K562 (cell line): ENCODE measurements around the gene CRACR2B. TPM values are rescaled to one million over a fixed set of nuclear protein-coding genes. Genes with fewer than 3 reads are reported as not detected.

Experiments used
- BRD9 ChIP-seq: fragments of 450-650 bp; IDR thresholded peaks from 2 replicates; pipeline ENCODE4 v1.6.1; 2018; ENCODE audit warnings: low read depth; ENCODE audit not compliant: partially characterized antibody
- HNRNPUL1 ChIP-seq: fragments of 200-400 bp; formaldehyde crosslinking; IDR thresholded peaks from 2 replicates; pipeline ENCODE4 v1.6.1; 2017; ENCODE audit warnings: low read length
- RCOR1 ChIP-seq, 2 experiments: IDR thresholded peaks; 2 replicates each; pipeline ENCODE4 v1.6.1; 2012; ENCODE audit warnings: low read depth in 2 of 2, low read length in 2 of 2, borderline replicate concordance in 1 of 2, improper control_type of control experiment in 1 of 2
- ZC3H8 ChIP-seq: fragments of 450-650 bp; IDR thresholded peaks from 2 replicates; pipeline ENCODE4 v1.6.1; 2017
- polyA plus RNA-seq, 8 experiments: library from polyadenylated mRNA; depleted of rRNA in 4 of 8; stranded (reverse) in 5 of 8; unstranded in 3 of 8; fragments of >200 nt; fragmentation: Nextera tagmentation in 2 of 8; fragmentation: Illumina TruSeq in 1 of 8; extraction: Ambion mirVana in 2 of 8; extraction: Trizol in 1 of 8; gene quantifications; 2 replicates each; pipeline versions ENCODE4 v1.2.1 to v1.2.3, GENCODE V29; 2011 to 2014; ENCODE audit warnings: inconsistent platforms in 1 of 8, missing spikeins in 1 of 8
- total RNA-seq, 7 experiments: library from RNA; depleted of rRNA in 6 of 7; stranded (reverse); fragments of >200 nt in 6 of 7; fragmentation: Illumina TruSeq in 2 of 7; extraction: Trizol in 2 of 7; gene quantifications; 2 replicates each; pipeline versions ENCODE4 v1.2.1 to v1.2.3, GENCODE V29; 2011 to 2021; ENCODE audit warnings: low replicate concordance in 1 of 7
- TF ChIP-seq, protein P1 (sequence below): IDR thresholded peaks from 2 replicates; pipeline ENCODE4 v1.6.1; 2011; ENCODE audit warnings: borderline replicate concordance, low read depth, mild to moderate bottlenecking, moderate library complexity, low read length; ENCODE audit not compliant: insufficient read depth, poor library complexity, severe bottlenecking
- TF ChIP-seq, protein P2 (sequence below), 2 experiments: fragments of 450-650 bp in 1 of 2; sonication (generic) in 1 of 2; formaldehyde crosslinking in 1 of 2; IDR thresholded peaks; 2 replicates each; pipeline versions ENCODE4 v1.7.1 to v1.9.0; 2016 to 2022; ENCODE audit warnings: inconsistent platforms in 1 of 2, mild to moderate bottlenecking in 1 of 2, missing genetic modification reagents in 1 of 2
- TF ChIP-seq, protein P3 (sequence below): fragments of 450-650 bp; IDR thresholded peaks from 2 replicates; pipeline ENCODE4 v1.6.1; 2016; ENCODE audit warnings: antibody characterized with exemption
- TF ChIP-seq, protein P4 (sequence below), 2 experiments: fragments of 450-650 bp; IDR thresholded peaks; 2 replicates each; pipeline ENCODE4 v1.6.1; 2018; ENCODE audit warnings: mild to moderate bottlenecking in 2 of 2, low read depth in 1 of 2; ENCODE audit not compliant: partially characterized antibody in 2 of 2

The CRACR2B gene
- total and polyA plus RNA-seq, 9 of the 15 experiments (the other 6 are each of a cell fraction or from before 2014, with no cell fraction given) = 0.10 to 51.0 (median 6.0) TPM

GRCh38 chr11:808427-809286 is 19.1 kb upstream of the CRACR2B start (continued):
- TF ChIP-seq, protein P1, sequence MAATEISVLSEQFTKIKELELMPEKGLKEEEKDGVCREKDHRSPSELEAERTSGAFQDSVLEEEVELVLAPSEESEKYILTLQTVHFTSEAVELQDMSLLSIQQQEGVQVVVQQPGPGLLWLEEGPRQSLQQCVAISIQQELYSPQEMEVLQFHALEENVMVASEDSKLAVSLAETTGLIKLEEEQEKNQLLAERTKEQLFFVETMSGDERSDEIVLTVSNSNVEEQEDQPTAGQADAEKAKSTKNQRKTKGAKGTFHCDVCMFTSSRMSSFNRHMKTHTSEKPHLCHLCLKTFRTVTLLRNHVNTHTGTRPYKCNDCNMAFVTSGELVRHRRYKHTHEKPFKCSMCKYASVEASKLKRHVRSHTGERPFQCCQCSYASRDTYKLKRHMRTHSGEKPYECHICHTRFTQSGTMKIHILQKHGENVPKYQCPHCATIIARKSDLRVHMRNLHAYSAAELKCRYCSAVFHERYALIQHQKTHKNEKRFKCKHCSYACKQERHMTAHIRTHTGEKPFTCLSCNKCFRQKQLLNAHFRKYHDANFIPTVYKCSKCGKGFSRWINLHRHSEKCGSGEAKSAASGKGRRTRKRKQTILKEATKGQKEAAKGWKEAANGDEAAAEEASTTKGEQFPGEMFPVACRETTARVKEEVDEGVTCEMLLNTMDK = peak; percentile 76
- TF ChIP-seq, protein P2, sequence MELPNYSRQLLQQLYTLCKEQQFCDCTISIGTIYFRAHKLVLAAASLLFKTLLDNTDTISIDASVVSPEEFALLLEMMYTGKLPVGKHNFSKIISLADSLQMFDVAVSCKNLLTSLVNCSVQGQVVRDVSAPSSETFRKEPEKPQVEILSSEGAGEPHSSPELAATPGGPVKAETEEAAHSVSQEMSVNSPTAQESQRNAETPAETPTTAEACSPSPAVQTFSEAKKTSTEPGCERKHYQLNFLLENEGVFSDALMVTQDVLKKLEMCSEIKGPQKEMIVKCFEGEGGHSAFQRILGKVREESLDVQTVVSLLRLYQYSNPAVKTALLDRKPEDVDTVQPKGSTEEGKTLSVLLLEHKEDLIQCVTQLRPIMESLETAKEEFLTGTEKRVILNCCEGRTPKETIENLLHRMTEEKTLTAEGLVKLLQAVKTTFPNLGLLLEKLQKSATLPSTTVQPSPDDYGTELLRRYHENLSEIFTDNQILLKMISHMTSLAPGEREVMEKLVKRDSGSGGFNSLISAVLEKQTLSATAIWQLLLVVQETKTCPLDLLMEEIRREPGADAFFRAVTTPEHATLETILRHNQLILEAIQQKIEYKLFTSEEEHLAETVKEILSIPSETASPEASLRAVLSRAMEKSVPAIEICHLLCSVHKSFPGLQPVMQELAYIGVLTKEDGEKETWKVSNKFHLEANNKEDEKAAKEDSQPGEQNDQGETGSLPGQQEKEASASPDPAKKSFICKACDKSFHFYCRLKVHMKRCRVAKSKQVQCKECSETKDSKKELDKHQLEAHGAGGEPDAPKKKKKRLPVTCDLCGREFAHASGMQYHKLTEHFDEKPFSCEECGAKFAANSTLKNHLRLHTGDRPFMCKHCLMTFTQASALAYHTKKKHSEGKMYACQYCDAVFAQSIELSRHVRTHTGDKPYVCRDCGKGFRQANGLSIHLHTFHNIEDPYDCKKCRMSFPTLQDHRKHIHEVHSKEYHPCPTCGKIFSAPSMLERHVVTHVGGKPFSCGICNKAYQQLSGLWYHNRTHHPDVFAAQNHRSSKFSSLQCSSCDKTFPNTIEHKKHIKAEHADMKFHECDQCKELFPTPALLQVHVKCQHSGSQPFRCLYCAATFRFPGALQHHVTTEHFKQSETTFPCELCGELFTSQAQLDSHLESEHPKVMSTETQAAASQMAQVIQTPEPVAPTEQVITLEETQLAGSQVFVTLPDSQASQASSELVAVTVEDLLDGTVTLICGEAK (IDR thresholded peaks at IDR 0.05) = no peak
- TF ChIP-seq, protein P2 (CRISPR knock-in tag; IDR thresholded peaks at IDR 0.05) = no peak
- TF ChIP-seq RCOR1 (IDR thresholded peaks at IDR 0.05; ENCODE audit: borderline replicate concordance in 1 of 2, low read depth in 2 of 2, low read length in 2 of 2) = peak in 1 of 2 experiments; percentile 68; a peak in 2 of 4 replicates
- TF ChIP-seq, protein P3, sequence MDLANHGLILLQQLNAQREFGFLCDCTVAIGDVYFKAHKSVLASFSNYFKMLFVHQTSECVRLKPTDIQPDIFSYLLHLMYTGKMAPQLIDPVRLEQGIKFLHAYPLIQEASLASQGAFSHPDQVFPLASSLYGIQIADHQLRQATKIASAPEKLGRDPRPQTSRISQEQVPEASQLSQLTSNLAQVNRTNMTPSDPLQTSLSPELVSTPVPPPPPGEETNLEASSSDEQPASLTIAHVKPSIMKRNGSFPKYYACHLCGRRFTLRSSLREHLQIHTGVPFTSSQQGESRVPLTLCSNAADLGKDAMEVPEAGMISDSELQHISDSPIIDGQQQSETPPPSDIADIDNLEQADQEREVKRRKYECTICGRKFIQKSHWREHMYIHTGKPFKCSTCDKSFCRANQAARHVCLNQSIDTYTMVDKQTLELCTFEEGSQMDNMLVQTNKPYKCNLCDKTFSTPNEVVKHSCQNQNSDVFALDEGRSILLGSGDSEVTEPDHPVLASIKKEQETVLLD = 0 out of 2 replicates have a peak, but pooled peaks have one; percentile 29
- peak; percentile 11 for TF ChIP-seq BRD9
- TF ChIP-seq, protein P4, sequence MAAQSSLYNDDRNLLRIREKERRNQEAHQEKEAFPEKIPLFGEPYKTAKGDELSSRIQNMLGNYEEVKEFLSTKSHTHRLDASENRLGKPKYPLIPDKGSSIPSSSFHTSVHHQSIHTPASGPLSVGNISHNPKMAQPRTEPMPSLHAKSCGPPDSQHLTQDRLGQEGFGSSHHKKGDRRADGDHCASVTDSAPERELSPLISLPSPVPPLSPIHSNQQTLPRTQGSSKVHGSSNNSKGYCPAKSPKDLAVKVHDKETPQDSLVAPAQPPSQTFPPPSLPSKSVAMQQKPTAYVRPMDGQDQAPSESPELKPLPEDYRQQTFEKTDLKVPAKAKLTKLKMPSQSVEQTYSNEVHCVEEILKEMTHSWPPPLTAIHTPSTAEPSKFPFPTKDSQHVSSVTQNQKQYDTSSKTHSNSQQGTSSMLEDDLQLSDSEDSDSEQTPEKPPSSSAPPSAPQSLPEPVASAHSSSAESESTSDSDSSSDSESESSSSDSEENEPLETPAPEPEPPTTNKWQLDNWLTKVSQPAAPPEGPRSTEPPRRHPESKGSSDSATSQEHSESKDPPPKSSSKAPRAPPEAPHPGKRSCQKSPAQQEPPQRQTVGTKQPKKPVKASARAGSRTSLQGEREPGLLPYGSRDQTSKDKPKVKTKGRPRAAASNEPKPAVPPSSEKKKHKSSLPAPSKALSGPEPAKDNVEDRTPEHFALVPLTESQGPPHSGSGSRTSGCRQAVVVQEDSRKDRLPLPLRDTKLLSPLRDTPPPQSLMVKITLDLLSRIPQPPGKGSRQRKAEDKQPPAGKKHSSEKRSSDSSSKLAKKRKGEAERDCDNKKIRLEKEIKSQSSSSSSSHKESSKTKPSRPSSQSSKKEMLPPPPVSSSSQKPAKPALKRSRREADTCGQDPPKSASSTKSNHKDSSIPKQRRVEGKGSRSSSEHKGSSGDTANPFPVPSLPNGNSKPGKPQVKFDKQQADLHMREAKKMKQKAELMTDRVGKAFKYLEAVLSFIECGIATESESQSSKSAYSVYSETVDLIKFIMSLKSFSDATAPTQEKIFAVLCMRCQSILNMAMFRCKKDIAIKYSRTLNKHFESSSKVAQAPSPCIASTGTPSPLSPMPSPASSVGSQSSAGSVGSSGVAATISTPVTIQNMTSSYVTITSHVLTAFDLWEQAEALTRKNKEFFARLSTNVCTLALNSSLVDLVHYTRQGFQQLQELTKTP (IDR thresholded peaks at IDR 0.05; ENCODE audit: low read depth in 1 of 2, partially characterized antibody in 2 of 2) = no peak
- TF ChIP-seq ZC3H8 = no peak
- TF ChIP-seq HNRNPUL1 = no peak
